ENCODE results near the gene TIA1. TPM values are rescaled to one million over a fixed set of nuclear protein-coding genes. Genes with fewer than 3 reads are reported as not detected.
A peak's percentile ranks its signal among the peaks of the same experiment; 100 is the strongest.

TIA1 gene
- total RNA-seq, 1 experiment from 2014 or later, result 150 TPM

GRCh38 chr2:70190418-70191243 is 57.8 kb downstream of the TIA1 start, which contains the start of gene C2orf42 (continued):
- TF ChIP-seq, protein P1, sequence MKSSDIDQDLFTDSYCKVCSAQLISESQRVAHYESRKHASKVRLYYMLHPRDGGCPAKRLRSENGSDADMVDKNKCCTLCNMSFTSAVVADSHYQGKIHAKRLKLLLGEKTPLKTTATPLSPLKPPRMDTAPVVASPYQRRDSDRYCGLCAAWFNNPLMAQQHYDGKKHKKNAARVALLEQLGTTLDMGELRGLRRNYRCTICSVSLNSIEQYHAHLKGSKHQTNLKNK (CRISPR knock-in tag; IDR thresholded peaks at IDR 0.05), result no peak
- TF ChIP-seq, protein P2, sequence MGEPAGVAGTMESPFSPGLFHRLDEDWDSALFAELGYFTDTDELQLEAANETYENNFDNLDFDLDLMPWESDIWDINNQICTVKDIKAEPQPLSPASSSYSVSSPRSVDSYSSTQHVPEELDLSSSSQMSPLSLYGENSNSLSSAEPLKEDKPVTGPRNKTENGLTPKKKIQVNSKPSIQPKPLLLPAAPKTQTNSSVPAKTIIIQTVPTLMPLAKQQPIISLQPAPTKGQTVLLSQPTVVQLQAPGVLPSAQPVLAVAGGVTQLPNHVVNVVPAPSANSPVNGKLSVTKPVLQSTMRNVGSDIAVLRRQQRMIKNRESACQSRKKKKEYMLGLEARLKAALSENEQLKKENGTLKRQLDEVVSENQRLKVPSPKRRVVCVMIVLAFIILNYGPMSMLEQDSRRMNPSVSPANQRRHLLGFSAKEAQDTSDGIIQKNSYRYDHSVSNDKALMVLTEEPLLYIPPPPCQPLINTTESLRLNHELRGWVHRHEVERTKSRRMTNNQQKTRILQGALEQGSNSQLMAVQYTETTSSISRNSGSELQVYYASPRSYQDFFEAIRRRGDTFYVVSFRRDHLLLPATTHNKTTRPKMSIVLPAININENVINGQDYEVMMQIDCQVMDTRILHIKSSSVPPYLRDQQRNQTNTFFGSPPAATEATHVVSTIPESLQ (CRISPR knock-in tag; IDR thresholded peaks at IDR 0.05), result no peak
- TF ChIP-seq SMAD3 (CRISPR knock-in tag; IDR thresholded peaks at IDR 0.05; ENCODE audit: borderline replicate concordance) (no peak), ZNF219 (CRISPR knock-in tag; IDR thresholded peaks at IDR 0.05; ENCODE audit: borderline replicate concordance) (no peak), NFYB (CRISPR knock-in tag; conservative IDR thresholded peaks at IDR 0.05; ENCODE audit: low read depth) (peak; percentile 97), TEAD1 (CRISPR knock-in tag; IDR thresholded peaks at IDR 0.05) (peak; percentile 24; the same call in 1 of the 2 replicates), PRRX2 (CRISPR knock-in tag; IDR thresholded peaks at IDR 0.05) (no peak), ESRRA (CRISPR knock-in tag; IDR thresholded peaks at IDR 0.05; ENCODE audit: borderline replicate concordance) (peak; percentile 37; the same call in 1 of the 2 replicates), ETV6 (CRISPR knock-in tag; IDR thresholded peaks at IDR 0.05) (peak; percentile 91), SP1 (CRISPR knock-in tag; conservative IDR thresholded peaks at IDR 0.05) (peak; percentile 79), E2F4 (CRISPR knock-in tag; IDR thresholded peaks at IDR 0.05; ENCODE audit: borderline replicate concordance, low read depth) (no peak), FOXP1 (CRISPR knock-in tag; IDR thresholded peaks at IDR 0.05; ENCODE audit: borderline replicate concordance) (peak; percentile 90), ZNF416 (CRISPR knock-in tag; IDR thresholded peaks at IDR 0.05) (no peak), ZNF423 (CRISPR knock-in tag; IDR thresholded peaks at IDR 0.05) (no peak), NFE2L1 (CRISPR knock-in tag; IDR thresholded peaks at IDR 0.05) (0 out of 2 replicates have a peak, but pooled peaks have one; percentile 31), HMGA2 (CRISPR knock-in tag; IDR thresholded peaks at IDR 0.05) (no peak), GABPB1 (CRISPR knock-in tag; IDR thresholded peaks at IDR 0.05) (peak; percentile 91), MYBL2 (CRISPR knock-in tag; IDR thresholded peaks at IDR 0.05) (peak; percentile 83; the same call in 1 of the 2 replicates), CREM (CRISPR knock-in tag; IDR thresholded peaks at IDR 0.05) (no peak), ZNF671 (CRISPR knock-in tag; IDR thresholded peaks at IDR 0.05) (no peak), JUN (CRISPR knock-in tag; IDR thresholded peaks at IDR 0.05) (no peak)
- TF ChIP-seq, protein P3, sequence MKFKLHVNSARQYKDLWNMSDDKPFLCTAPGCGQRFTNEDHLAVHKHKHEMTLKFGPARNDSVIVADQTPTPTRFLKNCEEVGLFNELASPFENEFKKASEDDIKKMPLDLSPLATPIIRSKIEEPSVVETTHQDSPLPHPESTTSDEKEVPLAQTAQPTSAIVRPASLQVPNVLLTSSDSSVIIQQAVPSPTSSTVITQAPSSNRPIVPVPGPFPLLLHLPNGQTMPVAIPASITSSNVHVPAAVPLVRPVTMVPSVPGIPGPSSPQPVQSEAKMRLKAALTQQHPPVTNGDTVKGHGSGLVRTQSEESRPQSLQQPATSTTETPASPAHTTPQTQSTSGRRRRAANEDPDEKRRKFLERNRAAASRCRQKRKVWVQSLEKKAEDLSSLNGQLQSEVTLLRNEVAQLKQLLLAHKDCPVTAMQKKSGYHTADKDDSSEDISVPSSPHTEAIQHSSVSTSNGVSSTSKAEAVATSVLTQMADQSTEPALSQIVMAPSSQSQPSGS (CRISPR knock-in tag; IDR thresholded peaks at IDR 0.05; ENCODE audit: borderline replicate concordance, low read depth), result no peak
- TF ChIP-seq, protein P4, sequence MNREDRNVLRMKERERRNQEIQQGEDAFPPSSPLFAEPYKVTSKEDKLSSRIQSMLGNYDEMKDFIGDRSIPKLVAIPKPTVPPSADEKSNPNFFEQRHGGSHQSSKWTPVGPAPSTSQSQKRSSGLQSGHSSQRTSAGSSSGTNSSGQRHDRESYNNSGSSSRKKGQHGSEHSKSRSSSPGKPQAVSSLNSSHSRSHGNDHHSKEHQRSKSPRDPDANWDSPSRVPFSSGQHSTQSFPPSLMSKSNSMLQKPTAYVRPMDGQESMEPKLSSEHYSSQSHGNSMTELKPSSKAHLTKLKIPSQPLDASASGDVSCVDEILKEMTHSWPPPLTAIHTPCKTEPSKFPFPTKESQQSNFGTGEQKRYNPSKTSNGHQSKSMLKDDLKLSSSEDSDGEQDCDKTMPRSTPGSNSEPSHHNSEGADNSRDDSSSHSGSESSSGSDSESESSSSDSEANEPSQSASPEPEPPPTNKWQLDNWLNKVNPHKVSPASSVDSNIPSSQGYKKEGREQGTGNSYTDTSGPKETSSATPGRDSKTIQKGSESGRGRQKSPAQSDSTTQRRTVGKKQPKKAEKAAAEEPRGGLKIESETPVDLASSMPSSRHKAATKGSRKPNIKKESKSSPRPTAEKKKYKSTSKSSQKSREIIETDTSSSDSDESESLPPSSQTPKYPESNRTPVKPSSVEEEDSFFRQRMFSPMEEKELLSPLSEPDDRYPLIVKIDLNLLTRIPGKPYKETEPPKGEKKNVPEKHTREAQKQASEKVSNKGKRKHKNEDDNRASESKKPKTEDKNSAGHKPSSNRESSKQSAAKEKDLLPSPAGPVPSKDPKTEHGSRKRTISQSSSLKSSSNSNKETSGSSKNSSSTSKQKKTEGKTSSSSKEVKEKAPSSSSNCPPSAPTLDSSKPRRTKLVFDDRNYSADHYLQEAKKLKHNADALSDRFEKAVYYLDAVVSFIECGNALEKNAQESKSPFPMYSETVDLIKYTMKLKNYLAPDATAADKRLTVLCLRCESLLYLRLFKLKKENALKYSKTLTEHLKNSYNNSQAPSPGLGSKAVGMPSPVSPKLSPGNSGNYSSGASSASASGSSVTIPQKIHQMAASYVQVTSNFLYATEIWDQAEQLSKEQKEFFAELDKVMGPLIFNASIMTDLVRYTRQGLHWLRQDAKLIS (CRISPR knock-in tag; IDR thresholded peaks at IDR 0.05; ENCODE audit: borderline replicate concordance), result no peak
- TF ChIP-seq, protein P5, sequence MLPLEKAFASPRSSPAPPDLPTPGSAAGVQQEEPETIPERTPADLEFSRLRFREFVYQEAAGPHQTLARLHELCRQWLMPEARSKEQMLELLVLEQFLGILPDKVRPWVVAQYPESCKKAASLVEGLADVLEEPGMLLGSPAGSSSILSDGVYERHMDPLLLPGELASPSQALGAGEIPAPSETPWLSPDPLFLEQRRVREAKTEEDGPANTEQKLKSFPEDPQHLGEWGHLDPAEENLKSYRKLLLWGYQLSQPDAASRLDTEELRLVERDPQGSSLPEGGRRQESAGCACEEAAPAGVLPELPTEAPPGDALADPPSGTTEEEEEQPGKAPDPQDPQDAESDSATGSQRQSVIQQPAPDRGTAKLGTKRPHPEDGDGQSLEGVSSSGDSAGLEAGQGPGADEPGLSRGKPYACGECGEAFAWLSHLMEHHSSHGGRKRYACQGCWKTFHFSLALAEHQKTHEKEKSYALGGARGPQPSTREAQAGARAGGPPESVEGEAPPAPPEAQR (CRISPR knock-in tag; IDR thresholded peaks at IDR 0.05), result no peak
- TF ChIP-seq, protein P6, sequence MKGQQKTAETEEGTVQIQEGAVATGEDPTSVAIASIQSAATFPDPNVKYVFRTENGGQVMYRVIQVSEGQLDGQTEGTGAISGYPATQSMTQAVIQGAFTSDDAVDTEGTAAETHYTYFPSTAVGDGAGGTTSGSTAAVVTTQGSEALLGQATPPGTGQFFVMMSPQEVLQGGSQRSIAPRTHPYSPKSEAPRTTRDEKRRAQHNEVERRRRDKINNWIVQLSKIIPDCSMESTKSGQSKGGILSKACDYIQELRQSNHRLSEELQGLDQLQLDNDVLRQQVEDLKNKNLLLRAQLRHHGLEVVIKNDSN (CRISPR knock-in tag; IDR thresholded peaks at IDR 0.05), result peak; percentile 95
- TF ChIP-seq, protein P7, sequence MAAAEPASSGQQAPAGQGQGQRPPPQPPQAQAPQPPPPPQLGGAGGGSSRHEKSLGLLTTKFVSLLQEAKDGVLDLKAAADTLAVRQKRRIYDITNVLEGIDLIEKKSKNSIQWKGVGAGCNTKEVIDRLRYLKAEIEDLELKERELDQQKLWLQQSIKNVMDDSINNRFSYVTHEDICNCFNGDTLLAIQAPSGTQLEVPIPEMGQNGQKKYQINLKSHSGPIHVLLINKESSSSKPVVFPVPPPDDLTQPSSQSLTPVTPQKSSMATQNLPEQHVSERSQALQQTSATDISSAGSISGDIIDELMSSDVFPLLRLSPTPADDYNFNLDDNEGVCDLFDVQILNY (CRISPR knock-in tag; IDR thresholded peaks at IDR 0.05), result 0 out of 2 replicates have a peak, but pooled peaks have one; percentile 72
- TF ChIP-seq, protein P8, sequence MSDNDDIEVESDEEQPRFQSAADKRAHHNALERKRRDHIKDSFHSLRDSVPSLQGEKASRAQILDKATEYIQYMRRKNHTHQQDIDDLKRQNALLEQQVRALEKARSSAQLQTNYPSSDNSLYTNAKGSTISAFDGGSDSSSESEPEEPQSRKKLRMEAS (CRISPR knock-in tag; IDR thresholded peaks at IDR 0.05), result peak; percentile 85

Measured in WTC11 (cell line).